K562 (cell line): ENCODE measurements around the gene SH3BP4. TPM values are rescaled to one million over a fixed set of nuclear protein-coding genes. Genes with fewer than 3 reads are reported as not detected.

Experiments
- DMBX1 ChIP-seq: fragments of 250-450 bp; sonication (Bioruptor Pico); IDR thresholded peaks from 2 replicates; pipeline ENCODE4 v1.8.0; 2022; ENCODE audit warnings: inconsistent platforms, mild to moderate bottlenecking, moderate library complexity, borderline replicate concordance
- ELK1 ChIP-seq: sonication (generic); formaldehyde crosslinking; IDR thresholded peaks from 2 replicates; pipeline ENCODE4 v1.8.1; 2022; ENCODE audit warnings: missing genetic modification reagents
- MED1 ChIP-seq: sonication (generic); formaldehyde crosslinking; IDR thresholded peaks from 2 replicates; pipeline ENCODE4 v1.8.1; 2023; ENCODE audit warnings: missing genetic modification reagents, borderline replicate concordance
- POLR2G ChIP-seq: fragments of 200-400 bp; formaldehyde crosslinking; IDR thresholded peaks from 2 replicates; pipeline ENCODE4 v1.6.1; 2017; ENCODE audit warnings: low read depth, mild to moderate bottlenecking, antibody characterized with exemption, low read length, moderate library complexity
- SMARCA5 ChIP-seq: fragments of 450-650 bp; IDR thresholded peaks from 2 replicates; pipeline ENCODE4 v1.6.1; 2016
- SRSF9 ChIP-seq: fragments of 200-400 bp; formaldehyde crosslinking; IDR thresholded peaks from 2 replicates; pipeline ENCODE4 v1.6.1; 2017; ENCODE audit warnings: low read depth, low read length, borderline replicate concordance
- ZBTB40 ChIP-seq, 2 experiments: fragments of 450-650 bp in 1 of 2; sonication (generic) in 1 of 2; formaldehyde crosslinking in 1 of 2; IDR thresholded peaks; 2 replicates each; pipeline versions ENCODE4 v1.7.1 to v1.9.0; 2016 to 2022; ENCODE audit warnings: inconsistent platforms in 1 of 2, mild to moderate bottlenecking in 1 of 2, missing genetic modification reagents in 1 of 2
- polyA plus RNA-seq, 8 experiments: library from polyadenylated mRNA; depleted of rRNA in 4 of 8; stranded (reverse) in 5 of 8; unstranded in 3 of 8; fragments of >200 nt; fragmentation: Nextera tagmentation in 2 of 8; fragmentation: Illumina TruSeq in 1 of 8; extraction: Ambion mirVana in 2 of 8; extraction: Trizol in 1 of 8; gene quantifications; 2 replicates each; pipeline versions ENCODE4 v1.2.1 to v1.2.3, GENCODE V29; 2011 to 2014; ENCODE audit warnings: inconsistent platforms in 1 of 8, missing spikeins in 1 of 8
- total RNA-seq, 7 experiments: library from RNA; depleted of rRNA in 6 of 7; stranded (reverse); fragments of >200 nt in 6 of 7; fragmentation: Illumina TruSeq in 2 of 7; extraction: Trizol in 2 of 7; gene quantifications; 2 replicates each; pipeline versions ENCODE4 v1.2.1 to v1.2.3, GENCODE V29; 2011 to 2021; ENCODE audit warnings: low replicate concordance in 1 of 7

SH3BP4 gene
- total and polyA plus RNA-seq, 9 of the 15 experiments (the other 6 are each of a cell fraction or from before 2014, with no cell fraction given): 0.03 to 0.28 (median 0.27) TPM; not detected in 6

- TF ChIP-seq MED1: no peak
- no peak for TF ChIP-seq ELK1 (CRISPR knock-in tag)
- no peak for TF ChIP-seq SMARCA5
- TF ChIP-seq ZBTB40 (IDR thresholded peaks at IDR 0.05): no peak
- no peak for TF ChIP-seq ZBTB40 (CRISPR knock-in tag; IDR thresholded peaks at IDR 0.05)
- no peak for TF ChIP-seq POLR2G
- no peak for TF ChIP-seq SRSF9
- no peak for TF ChIP-seq DMBX1 (CRISPR knock-in tag)
These were observed 143.8 kb downstream of the SH3BP4 start (continued) for GRCh38 chr2:235095569-235095968.
